ENCODE data around the gene ERBB4.

ERBB4 gene

GRCh38 chr2:211898702-211899101, 639.9 kb downstream of the ERBB4 start:
- no peak for DNase-seq

- DNase-seq: no peak
These were observed 657.2 kb downstream of the ERBB4 start for GRCh38 chr2:211881449-211881848.

- no peak for DNase-seq
These were observed 659.3 kb downstream of the ERBB4 start for GRCh38 chr2:211879323-211879722.

GRCh38 chr2:211877061-211877460, 661.5 kb downstream of the ERBB4 start:
- DNase-seq: no peak

GRCh38 chr2:211875488-211875887, 663.1 kb downstream of the ERBB4 start:
- no peak for DNase-seq

- DNase-seq: no peak
These were observed 669.5 kb downstream of the ERBB4 start for GRCh38 chr2:211868996-211869533.

GRCh38 chr2:211867845-211868451, 670.7 kb downstream of the ERBB4 start:
- peak in 3 of 4 experiments; percentile 7 to 25 (median 24) for DNase-seq

GRCh38 chr2:211864328-211864727, 674.3 kb downstream of the ERBB4 start:
- DNase-seq: no peak

- no peak for DNase-seq
These were observed 678.4 kb downstream of the ERBB4 start for GRCh38 chr2:211860224-211860623.

GRCh38 chr2:211854832-211855231, 683.8 kb downstream of the ERBB4 start:
- DNase-seq: no peak

- DNase-seq: no peak
These were observed 691.9 kb downstream of the ERBB4 start for GRCh38 chr2:211846714-211847113.

GRCh38 chr2:211846036-211846400, 692.6 kb downstream of the ERBB4 start:
- DNase-seq: no peak

- no peak for DNase-seq
These were observed 693.1 kb downstream of the ERBB4 start for GRCh38 chr2:211845338-211846035.

- DNase-seq: no peak
These were observed 700.9 kb downstream of the ERBB4 start for GRCh38 chr2:211837706-211838105.

- DNase-seq: no peak
These were observed 701.4 kb downstream of the ERBB4 start for GRCh38 chr2:211837206-211837605.

- no peak for DNase-seq
These were observed 702.2 kb downstream of the ERBB4 start for GRCh38 chr2:211836409-211836808.

- no peak for DNase-seq
These were observed 702.9 kb downstream of the ERBB4 start for GRCh38 chr2:211835695-211836094.

GRCh38 chr2:211833582-211834279, 704.9 kb downstream of the ERBB4 start:
- no peak for DNase-seq

- DNase-seq: no peak
These were observed 708.9 kb downstream of the ERBB4 start for GRCh38 chr2:211829725-211830124.

- DNase-seq: no peak
These were observed 714.6 kb downstream of the ERBB4 start for GRCh38 chr2:211823886-211824479.

- no peak for DNase-seq
These were observed 715.8 kb downstream of the ERBB4 start for GRCh38 chr2:211822686-211823335.

GRCh38 chr2:211816754-211817153, 721.8 kb downstream of the ERBB4 start:
- no peak for DNase-seq

- DNase-seq: no peak
These were observed 726.0 kb downstream of the ERBB4 start for GRCh38 chr2:211812587-211812986.
